GM12801 (cell line): Measurements from ENCODE around the gene ZFAND2B.

Source experiments
- CTCF ChIP-seq: IDR thresholded peaks from one replicate; pipeline ENCODE4 v1.5.1; 2011; ENCODE audit warnings: control low read depth; ENCODE audit not compliant: insufficient read length; ENCODE audit errors: extremely low read depth

Gene ZFAND2B

GRCh38 chr2:219172231-219173154 is 34.1 kb upstream of the ZFAND2B start:
- TF ChIP-seq CTCF: no peak

- TF ChIP-seq CTCF: no peak
Measured at GRCh38 chr2:219173176-219173575, 33.4 kb upstream of the ZFAND2B start.

- TF ChIP-seq CTCF: no peak
Measured at GRCh38 chr2:219174146-219174545, 32.4 kb upstream of the ZFAND2B start.

- no peak for TF ChIP-seq CTCF
Measured at GRCh38 chr2:219174801-219175200, 31.8 kb upstream of the ZFAND2B start.

GRCh38 chr2:219175486-219175885 is 31.1 kb upstream of the ZFAND2B start:
- no peak for TF ChIP-seq CTCF

- TF ChIP-seq CTCF: no peak
Measured at GRCh38 chr2:219175928-219176817, 30.4 kb upstream of the ZFAND2B start.
